Ovary (tissue), 9 donors: ENCODE measurements around the gene TASP1. TPM values are rescaled to one million over a fixed set of nuclear protein-coding genes. Genes with fewer than 3 reads are reported as not detected.
A peak's percentile ranks its signal among the peaks of the same experiment; 100 is the strongest.
"Not testable (repeated sequence)": the region's sequence is repeated elsewhere in the genome, so short reads cannot be mapped to it uniquely, and the experiment has no call there.

Experiments used
- DNase-seq, 5 donors: peaks; one replicate each; pipeline ENCODE4 v3.0.0-alpha.2; 2019 to 2020
- H3K27ac ChIP-seq, 2 donors: fragments of 200-600 bp; one replicate each; pipeline versions ENCODE4 v1.5.1 to v1.8.0; 2019 to 2022
- H3K27me3 ChIP-seq: fragments of 200-600 bp; one replicate; pipeline ENCODE4 v1.8.0; 2022
- H3K36me3 ChIP-seq: fragments of 200-600 bp; sonication (generic); one replicate; pipeline ENCODE4 v1.5.1; 2019
- H3K4me1 ChIP-seq: one replicate; pipeline ENCODE4 v1.8.1; 2013; ENCODE audit warnings: mild to moderate bottlenecking, moderate library complexity; ENCODE audit not compliant: insufficient read depth
- H3K4me3 ChIP-seq: fragments of 200-600 bp; sonication (generic); one replicate; pipeline ENCODE4 v1.5.1; 2017
- H3K9me3 ChIP-seq, 2 donors: fragments of 200-600 bp in 1 of 2; sonication (generic) in 1 of 2; one replicate each; pipeline versions ENCODE4 v1.5.1 to v1.8.1; 2013 to 2019; ENCODE audit warnings: mild to moderate bottlenecking in 1 of 2, moderate library complexity in 1 of 2
- EP300 ChIP-seq: sonication (generic); formaldehyde crosslinking; IDR thresholded peaks from one replicate; pipeline ENCODE4 v1.6.1; 2017; ENCODE audit warnings: antibody characterized with exemption
- POLR2A ChIP-seq: fragments of 450-650 bp; IDR thresholded peaks from one replicate; pipeline ENCODE4 v1.6.1; 2017; ENCODE audit warnings: antibody characterized with exemption, mild to moderate bottlenecking, moderate library complexity
- WGBS, 3 donors: extraction: QIAGEN DNeasy Blood & Tissue Kit in 1 of 3; methylation state at CpG; one replicate each; pipeline versions ENCODE4 v1.1.5 to v1.1.7; 2013 to 2017; 5-methylcytosine and 5-hydroxymethylcytosine counted together
- intact Hi-C, 4 donors: fragments of 100-400 bp; cut with DNase I; formaldehyde crosslinking; loops; one replicate each; pipeline versions ENCODE4 v1.11.0 to v1.15.1; 2022 to 2023
- polyA plus RNA-seq, 2 donors: library from polyadenylated mRNA; stranded (reverse); fragments of 200-250 nt in 1 of 2; fragments of 350-450 nt in 1 of 2; fragmentation: Illumina TruSeq in 1 of 2; extraction: RNeasy Lipid Tissue Mini Kit (QIAGEN cat#74804) in 1 of 2; gene quantifications; one replicate each; pipeline ENCODE4 v1.2.3, GENCODE V29; 2013 to 2014
- total RNA-seq, 7 donors: library from RNA; depleted of rRNA in 2 of 7; stranded (reverse); fragments of >200 nt in 2 of 7; fragmentation: NEBNext Ultra II Directional in 3 of 7; extraction: Animal tissue kit (Norgen Biotek cat#: 25700) in 3 of 7; gene quantifications; one replicate each; pipeline versions ENCODE4 v1.1.0 to v1.2.4, GENCODE V29; 2016 to 2023
- TF ChIP-seq, protein P1 (sequence below), 3 donors: fragments of 450-650 bp in 2 of 3; fragments of 200-600 bp in 1 of 3; IDR thresholded peaks; one replicate each; pipeline versions ENCODE4 v1.5.1 to v1.8.0; 2016 to 2022; ENCODE audit warnings: antibody characterized with exemption in 3 of 3, mild to moderate bottlenecking in 1 of 3
- donor health status: DM: no; HTN: no; CAD: no; lungs with moderate emphysema.
- donor health status: DM: no; HTN: no; CAD: no.
- donor health status: Bipolar disorder and iron deficiency.
- donor health status: DM: yes; HTN: yes; CAD: no.
- donor health status: DM: no; HTN: no; CAD: no.
- donor health status: DM: yes; HTN: yes; CAD: no.

Gene TASP1
- total and polyA plus RNA-seq, 9 donors, result 6.4 to 16.5 (median 13.2) TPM

DNA sequence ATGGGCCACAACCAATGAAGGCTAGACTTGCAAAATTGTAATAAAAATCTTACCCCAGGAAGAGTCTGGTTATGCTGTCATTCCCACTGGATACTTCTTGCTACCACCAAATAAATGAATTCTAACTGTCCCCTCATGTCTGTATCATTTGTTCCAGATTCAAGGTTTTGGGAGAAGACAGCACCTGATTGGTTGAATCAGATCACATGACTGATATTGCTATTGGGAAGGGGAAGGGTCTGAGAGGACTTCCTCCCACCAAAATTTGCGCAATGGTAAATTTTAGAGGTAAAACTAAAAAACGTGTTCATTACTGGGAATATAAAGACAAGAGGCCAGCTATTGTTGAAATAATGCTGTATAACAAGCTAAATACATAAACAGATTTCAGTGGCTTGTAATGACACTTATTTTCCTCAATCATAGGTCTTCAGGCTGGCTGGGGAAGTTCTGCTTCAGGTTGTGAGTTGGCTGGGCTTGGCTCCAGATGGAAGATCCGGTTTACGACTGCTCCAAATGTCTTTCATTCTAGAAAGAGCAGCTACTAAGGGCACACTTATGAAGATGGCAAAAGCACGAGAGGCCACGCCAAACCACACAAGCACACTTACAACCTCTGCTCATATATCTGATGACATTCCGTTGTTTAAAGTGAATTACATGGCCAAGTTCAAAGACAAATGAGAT lies 27.1 kb upstream of the TASP1 start:
- 89 to 92% (median 90%) methylated on average over 7 of the region's 7 CpGs for WGBS, 3 donors
- no peaks in the 10 kb centered on the region for H3K27me3 ChIP-seq
- TF ChIP-seq EP300 (no peak), POLR2A (no peak)
- TF ChIP-seq, protein P1, sequence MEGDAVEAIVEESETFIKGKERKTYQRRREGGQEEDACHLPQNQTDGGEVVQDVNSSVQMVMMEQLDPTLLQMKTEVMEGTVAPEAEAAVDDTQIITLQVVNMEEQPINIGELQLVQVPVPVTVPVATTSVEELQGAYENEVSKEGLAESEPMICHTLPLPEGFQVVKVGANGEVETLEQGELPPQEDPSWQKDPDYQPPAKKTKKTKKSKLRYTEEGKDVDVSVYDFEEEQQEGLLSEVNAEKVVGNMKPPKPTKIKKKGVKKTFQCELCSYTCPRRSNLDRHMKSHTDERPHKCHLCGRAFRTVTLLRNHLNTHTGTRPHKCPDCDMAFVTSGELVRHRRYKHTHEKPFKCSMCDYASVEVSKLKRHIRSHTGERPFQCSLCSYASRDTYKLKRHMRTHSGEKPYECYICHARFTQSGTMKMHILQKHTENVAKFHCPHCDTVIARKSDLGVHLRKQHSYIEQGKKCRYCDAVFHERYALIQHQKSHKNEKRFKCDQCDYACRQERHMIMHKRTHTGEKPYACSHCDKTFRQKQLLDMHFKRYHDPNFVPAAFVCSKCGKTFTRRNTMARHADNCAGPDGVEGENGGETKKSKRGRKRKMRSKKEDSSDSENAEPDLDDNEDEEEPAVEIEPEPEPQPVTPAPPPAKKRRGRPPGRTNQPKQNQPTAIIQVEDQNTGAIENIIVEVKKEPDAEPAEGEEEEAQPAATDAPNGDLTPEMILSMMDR (IDR thresholded peaks at IDR 0.05), result no peak
- H3K4me3 ChIP-seq, result no peak overlapping the region
- DNase-seq, result no peak
- H3K36me3 ChIP-seq, result no peaks in the 10 kb centered on the region
- H3K27ac ChIP-seq, result no peak overlapping the region
- H3K4me1 ChIP-seq, result no peaks in the 10 kb centered on the region
- intact Hi-C loops, result no loop called here
- no peaks in the 10 kb centered on the region for H3K9me3 ChIP-seq

DNA sequence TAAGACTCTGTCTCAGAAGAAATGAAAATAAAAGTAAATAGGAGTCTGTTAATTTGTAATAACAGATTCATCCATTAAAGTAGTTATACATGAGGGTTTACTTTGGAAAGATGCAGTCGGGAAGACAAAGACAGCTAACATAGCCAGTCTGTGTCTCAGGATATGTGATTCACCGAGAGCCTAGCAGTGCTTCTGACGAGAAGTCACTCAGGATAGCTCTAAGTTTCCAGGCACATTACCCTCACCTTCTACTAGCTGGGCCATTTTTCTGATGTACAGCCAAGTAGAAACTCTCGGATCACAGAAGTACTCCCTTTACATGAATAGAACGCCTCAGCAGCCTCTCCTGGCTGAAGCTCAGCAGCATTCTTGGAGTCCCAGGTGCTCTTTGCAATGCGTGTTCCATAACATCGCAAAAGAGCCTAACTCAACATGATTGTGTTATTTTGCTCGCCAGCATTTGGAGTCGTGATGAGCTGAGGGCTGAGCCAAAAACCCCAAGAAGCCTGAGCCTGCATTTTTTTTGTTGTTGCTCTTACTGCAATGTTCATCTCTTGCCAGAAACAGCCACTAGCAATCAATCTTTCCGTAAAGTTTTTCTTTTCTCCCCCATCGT lies 22.4 kb upstream of the TASP1 start:
- peak overlapping the region in 1 of 2 donors; percentile 13 for H3K27ac ChIP-seq
- no peaks in the 10 kb centered on the region for H3K27me3 ChIP-seq
- no peaks in the 10 kb centered on the region for H3K9me3 ChIP-seq
- WGBS, 3 donors, result 3 to 16% (median 4%) methylated on average over 11 of the region's 11 CpGs
- H3K36me3 ChIP-seq, result no peaks in the 10 kb centered on the region
- DNase-seq, result peak in 2 of 5 donors; percentile 26 to 41
- H3K4me1 ChIP-seq, result no peaks in the 10 kb centered on the region
- intact Hi-C loops, result no loop called here
- H3K4me3 ChIP-seq, result peak overlapping the region; percentile 5
- TF ChIP-seq EP300, result no peak
- TF ChIP-seq POLR2A, result no peak
- TF ChIP-seq, protein P1 (IDR thresholded peaks at IDR 0.05), result no peak

DNA sequence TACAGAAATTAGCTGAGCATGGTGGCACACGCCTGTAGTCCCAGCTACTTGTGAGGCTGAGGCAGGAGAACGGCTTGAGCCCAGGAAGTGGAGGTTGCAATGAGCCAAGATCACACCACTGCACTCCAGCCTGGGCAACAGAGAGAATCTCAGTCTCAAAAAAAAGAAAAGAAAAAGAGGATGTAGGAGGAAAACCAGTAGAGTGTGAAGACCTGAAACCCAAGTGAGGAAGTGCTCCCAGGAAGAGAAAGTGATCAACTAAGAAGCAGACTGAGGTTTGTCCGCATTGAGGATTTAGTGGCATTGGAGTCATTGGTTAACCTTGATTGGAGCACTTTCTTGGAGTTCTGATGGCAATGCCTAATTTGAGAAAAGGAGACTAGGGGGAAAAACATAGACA lies 20.6 kb upstream of the TASP1 start:
- no peaks in the 10 kb centered on the region for H3K27me3 ChIP-seq
- WGBS, 3 donors, result 93 to 98% (median 97%) methylated on average over 3 of the region's 3 CpGs
- H3K36me3 ChIP-seq, result no peaks in the 10 kb centered on the region
- no peak overlapping the region for H3K4me3 ChIP-seq
- intact Hi-C loops, result no loop called here
- TF ChIP-seq, protein P1 (IDR thresholded peaks at IDR 0.05), result no peak
- TF ChIP-seq EP300, result no peak
- TF ChIP-seq POLR2A, result no peak
- no peaks in the 10 kb centered on the region for H3K4me1 ChIP-seq
- no peaks in the 10 kb centered on the region for H3K9me3 ChIP-seq
- DNase-seq, result no peak
- no peak overlapping the region for H3K27ac ChIP-seq

DNA sequence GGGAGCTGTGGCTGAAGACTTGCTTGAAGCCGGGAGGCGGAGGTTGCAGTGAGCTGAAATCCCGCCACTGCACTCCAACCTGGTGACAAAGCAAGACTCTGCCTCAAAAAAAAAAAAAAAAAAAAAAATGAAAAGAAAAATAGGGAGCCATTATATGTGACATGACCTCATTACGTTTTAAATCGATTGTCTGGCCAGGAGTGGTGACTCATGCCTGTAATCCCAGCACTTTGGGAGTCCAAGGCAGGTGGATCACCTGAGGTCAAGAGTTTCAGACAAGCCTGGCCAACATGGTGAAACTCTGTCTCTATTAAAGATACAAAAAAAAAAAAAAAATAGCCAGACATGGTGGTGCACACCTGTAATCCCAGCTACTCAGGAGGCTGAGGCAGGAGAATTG lies 19.3 kb upstream of the TASP1 start:
- WGBS, 3 donors, result 89 to 96% (median 92%) methylated on average over 5 of the region's 5 CpGs
- intact Hi-C loops, H3K27me3 ChIP-seq, H3K4me3 ChIP-seq, H3K27ac ChIP-seq, H3K4me1 ChIP-seq, H3K9me3 ChIP-seq, DNase-seq, H3K36me3 ChIP-seq: not testable (repeated sequence)

DNA sequence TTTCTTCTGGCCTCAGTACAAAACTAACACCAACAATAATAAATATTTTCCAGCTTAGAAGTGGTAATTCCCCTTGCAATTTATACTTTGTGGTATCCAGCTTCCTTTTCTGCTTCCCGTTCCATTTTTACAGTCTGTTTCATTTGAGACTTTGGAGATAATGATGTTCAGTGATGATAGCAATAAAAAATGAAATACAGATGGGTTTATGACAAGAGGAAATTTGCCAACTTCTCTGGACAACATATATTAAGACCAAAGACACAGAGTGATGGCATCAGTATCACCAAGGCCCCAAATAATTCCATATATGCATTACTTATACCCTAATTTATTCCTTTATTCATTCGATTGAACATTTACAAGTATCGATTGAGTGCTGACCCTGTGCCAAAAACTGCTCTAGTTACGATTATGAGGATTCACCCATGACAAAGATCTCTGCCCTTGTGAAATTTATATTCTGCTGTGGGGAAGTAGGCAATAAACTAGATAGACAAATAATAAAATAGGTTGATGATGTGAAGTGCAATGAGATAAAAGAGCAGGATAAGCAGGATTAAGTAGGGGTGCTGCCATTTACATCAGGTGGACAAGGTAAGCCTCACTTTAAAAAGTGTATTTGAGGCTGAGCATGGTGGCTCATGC lies 18.1 kb upstream of the TASP1 start:
- no peak for DNase-seq
- Histone ChIP-seq H3K36me3 (no peaks in the 10 kb centered on the region), H3K27ac (no peak overlapping the region), H3K4me1 (no peaks in the 10 kb centered on the region), H3K4me3 (no peak overlapping the region), H3K27me3 (no peaks in the 10 kb centered on the region), H3K9me3 (no peaks in the 10 kb centered on the region)
- TF ChIP-seq, protein P1 (IDR thresholded peaks at IDR 0.05), result no peak
- no peak for TF ChIP-seq EP300
- TF ChIP-seq POLR2A, result no peak
- WGBS, 3 donors, result 76 to 83% (median 78%) methylated on average over 4 of the region's 4 CpGs
- intact Hi-C loops, result no loop called here
